ENCODE results near the gene NOS1AP.

The NOS1AP gene

GRCh38 chr1:162279136-162279498 lies 209.6 kb downstream of the NOS1AP start:
- ChIA-PET POLR2A (no interaction called here), CTCF (interaction anchor here (1.2 to 2.2 kb wide), 4 partner anchors 49 to 223 kb away, joined by 3 to 13 read pairs (median 3); partner anchors contain the start of gene NOS1AP)
- DNase-seq (ENCODE audit: extremely low spot score), result no peak
- TF ChIP-seq CTCF (IDR thresholded peaks at IDR 0.05; ENCODE audit: control extremely low read depth, extremely low read depth, low read depth, missing control alignments), result no peak

- no peak for DNase-seq (ENCODE audit: extremely low spot score)
- POLR2A ChIA-PET, result no interaction called here
- CTCF ChIA-PET, result no interaction called here
- TF ChIP-seq CTCF (IDR thresholded peaks at IDR 0.05; ENCODE audit: control extremely low read depth, extremely low read depth, low read depth, missing control alignments), result no peak
These were observed 211.9 kb downstream of the NOS1AP start for GRCh38 chr1:162281426-162281825.

GRCh38 chr1:162283657-162284056 lies 214.2 kb downstream of the NOS1AP start:
- CTCF ChIA-PET, result no interaction called here
- POLR2A ChIA-PET, result no interaction called here
- no peak for TF ChIP-seq CTCF (IDR thresholded peaks at IDR 0.05; ENCODE audit: control extremely low read depth, extremely low read depth, low read depth, missing control alignments)
- no peak for DNase-seq (ENCODE audit: extremely low spot score)

- TF ChIP-seq CTCF (IDR thresholded peaks at IDR 0.05; ENCODE audit: control extremely low read depth, extremely low read depth, low read depth, missing control alignments), result no peak
- ChIA-PET POLR2A (no interaction called here), CTCF (interaction anchor here (1.3 kb wide), 1 partner anchor 14 kb away, joined by 3 read pairs; no protein-coding TSS in a partner anchor)
- DNase-seq (ENCODE audit: extremely low spot score), result no peak
These were observed 214.9 kb downstream of the NOS1AP start for GRCh38 chr1:162284206-162284955.

GRCh38 chr1:162285149-162285561 lies 215.7 kb downstream of the NOS1AP start:
- no peak for DNase-seq (ENCODE audit: extremely low spot score)
- ChIA-PET POLR2A (no interaction called here), CTCF (interaction anchor here (1.3 kb wide), 1 partner anchor 15 kb away, joined by 3 read pairs; no protein-coding TSS in a partner anchor)
- no peak for TF ChIP-seq CTCF (IDR thresholded peaks at IDR 0.05; ENCODE audit: control extremely low read depth, extremely low read depth, low read depth, missing control alignments)

GRCh38 chr1:162291000-162291399 lies 221.5 kb downstream of the NOS1AP start:
- ChIA-PET CTCF (interaction anchor here (1.0 kb wide), 1 partner anchor 67 kb away, joined by 3 read pairs; no protein-coding TSS in a partner anchor), POLR2A (no interaction called here)
- no peak for DNase-seq (ENCODE audit: extremely low spot score)
- no peak for TF ChIP-seq CTCF (IDR thresholded peaks at IDR 0.05; ENCODE audit: control extremely low read depth, extremely low read depth, low read depth, missing control alignments)
